ENCODE measurements around the gene ERC1. TPM values are rescaled to one million over a fixed set of nuclear protein-coding genes. Genes with fewer than 3 reads are reported as not detected.
A peak's percentile ranks its signal among the peaks of the same experiment; 100 is the strongest.

The ERC1 gene
- total RNA-seq, 4 donors from 2014 or later: 28.9 to 106 (median 43.6) TPM

- no peak for DNase-seq
- intact Hi-C loops (cut with DNase I; ENCODE audit: low total_unique reads): no loop called here
These were observed 11.7 kb upstream of the ERC1 start for GRCh38 chr12:979349-979748.

GRCh38 chr12:981176-981828, 9.7 kb upstream of the ERC1 start:
- DNase-seq: no peak
- Histone ChIP-seq H3K4me1 (no peaks in the 10 kb centered on the region), H3K36me3 (no peaks in the 10 kb centered on the region), H3K27ac (no peak overlapping the region), H3K9me3 (no peaks in the 10 kb centered on the region), H3K4me3 (no peak overlapping the region), H3K27me3 (no peaks in the 10 kb centered on the region)
- no peak for TF ChIP-seq POLR2A (IDR thresholded peaks at IDR 0.05)
- no peak for TF ChIP-seq CTCF (IDR thresholded peaks at IDR 0.05)
- intact Hi-C loops (cut with DNase I; ENCODE audit: low total_unique reads): no loop called here

More at GRCh38 chr12:979349-979748, 11.7 kb upstream of the ERC1 start:
- no peaks in the 10 kb centered on the region for H3K27me3 ChIP-seq
- TF ChIP-seq POLR2A (IDR thresholded peaks at IDR 0.05) (no peak), CTCF (IDR thresholded peaks at IDR 0.05) (no peak)
- no peaks in the 10 kb centered on the region for H3K36me3 ChIP-seq
- no peaks in the 10 kb centered on the region for H3K4me1 ChIP-seq
- no peak overlapping the region for H3K27ac ChIP-seq
- no peaks in the 10 kb centered on the region for H3K9me3 ChIP-seq
- no peak overlapping the region for H3K4me3 ChIP-seq

- intact Hi-C loops (cut with DNase I; ENCODE audit: low total_unique reads): no loop called here
- Histone ChIP-seq H3K4me3 (no peak overlapping the region), H3K36me3 (no peaks in the 10 kb centered on the region), H3K9me3 (no peaks in the 10 kb centered on the region), H3K27ac (no peak overlapping the region), H3K27me3 (no peaks in the 10 kb centered on the region), H3K4me1 (no peaks in the 10 kb centered on the region)
- TF ChIP-seq CTCF (IDR thresholded peaks at IDR 0.05): no peak
- TF ChIP-seq POLR2A (IDR thresholded peaks at IDR 0.05): no peak
- no peak for DNase-seq
These were observed 9.1 kb upstream of the ERC1 start for GRCh38 chr12:981961-982360.

GRCh38 chr12:988646-989045, 2.4 kb upstream of the ERC1 start:
- Histone ChIP-seq H3K36me3 (no peaks in the 10 kb centered on the region), H3K27me3 (no peaks in the 10 kb centered on the region), H3K9me3 (no peaks in the 10 kb centered on the region), H3K4me3 (no peak overlapping the region), H3K27ac (peak overlapping the region; percentile 95 to 98), H3K4me1 (peaks cover 0 to 8% of the 10 kb centered on the region in 2 donors)
- TF ChIP-seq POLR2A (IDR thresholded peaks at IDR 0.05) (no peak), CTCF (IDR thresholded peaks at IDR 0.05) (no peak)
- no peak for DNase-seq
- intact Hi-C loops (cut with DNase I; ENCODE audit: low total_unique reads): no loop called here

- no peaks in the 10 kb centered on the region for H3K27me3 ChIP-seq
- no peaks in the 10 kb centered on the region for H3K36me3 ChIP-seq
- peaks cover 0 to 8% of the 10 kb centered on the region in 2 donors for H3K4me1 ChIP-seq
- H3K27ac ChIP-seq: peak overlapping the region; percentile 95 to 98
- no peaks in the 10 kb centered on the region for H3K9me3 ChIP-seq
- no peak for TF ChIP-seq CTCF (IDR thresholded peaks at IDR 0.05)
- TF ChIP-seq POLR2A (IDR thresholded peaks at IDR 0.05): no peak
- intact Hi-C loops (cut with DNase I; ENCODE audit: low total_unique reads): no loop called here
- DNase-seq: no peak
- H3K4me3 ChIP-seq: no peak overlapping the region
These were observed 2.0 kb upstream of the ERC1 start for GRCh38 chr12:989051-989450.

Data from uterus (tissue), 4 donors.